SK-N-SH (cell line): ENCODE data around the gene TKTL1. TPM values are rescaled to one million over a fixed set of nuclear protein-coding genes. Genes with fewer than 3 reads are reported as not detected.

Source experiments
- CTCF ChIA-PET: fragments of 300-600, 350-600 bp; formaldehyde crosslinking; extraction: SDS; loops from one replicate; lab custom pipeline; 2021; lab: Yijun Ruan, JAX
- POLR2A ChIA-PET: fragments of 350-600 bp; sonication (Branson Sonifier 250); formaldehyde crosslinking; extraction: SDS; loops from one replicate; lab custom pipeline; 2020; ENCODE audit warnings: antibody characterized with exemption, inconsistent platforms; lab: Yijun Ruan, JAX
- DNase-seq: peaks from one replicate; pipeline ENCODE4 v3.0.0; 2012
- H2AFZ ChIP-seq: fragments of 200-600 bp; sonication (generic); 2 replicates; pipeline ENCODE4 v1.8.1; 2016; ENCODE audit warnings: antibody characterized with exemption, mild to moderate bottlenecking, low read depth
- H3F3A ChIP-seq: fragments of 200-600 bp; sonication (generic); replicated peaks from 2 replicates; pipeline ENCODE3; 2016; ENCODE audit warnings: antibody characterized with exemption, mild to moderate bottlenecking; ENCODE audit not compliant: insufficient read depth
- H3K27ac ChIP-seq, 2 experiments: fragments of 200-500 bp in 1 of 2; fragments of 200-600 bp in 1 of 2; sonication (Bioruptor generic) in 1 of 2; sonication (generic), shearing (Covaris generic) in 1 of 2; 2 replicates each; pipeline versions ENCODE4 v1.5.1 to v1.6.1; 2014 to 2016; ENCODE audit warnings: low read depth in 2 of 2, inconsistent platforms in 1 of 2, low read length in 1 of 2, mild to moderate bottlenecking in 1 of 2, mixed read lengths in 1 of 2
- H3K27me3 ChIP-seq: fragments of 200-600 bp; sonication (generic), shearing (Covaris generic); 2 replicates; pipeline ENCODE4 v1.6.1; 2016; ENCODE audit warnings: mixed run types; ENCODE audit not compliant: insufficient read depth
- H3K36me3 ChIP-seq, 2 experiments: fragments of 200-500 bp in 1 of 2; fragments of 200-600 bp in 1 of 2; sonication (Bioruptor generic) in 1 of 2; sonication (generic) in 1 of 2; replicated peaks in 1 of 2; 2 replicates each; pipeline versions ENCODE3 to v1.5.1; 2014 to 2016; ENCODE audit warnings: low read length in 1 of 2, mild to moderate bottlenecking in 1 of 2; ENCODE audit not compliant: insufficient read depth in 2 of 2, control insufficient read depth in 1 of 2
- H3K4me1 ChIP-seq, 2 experiments: fragments of 200-500 bp in 1 of 2; fragments of 200-600 bp in 1 of 2; sonication (Bioruptor generic) in 1 of 2; sonication (generic), shearing (Covaris generic) in 1 of 2; 2 replicates each; pipeline versions ENCODE4 v1.5.1 to v1.6.1; 2014 to 2016; ENCODE audit warnings: low read depth in 1 of 2, low read length in 1 of 2, mixed run types in 1 of 2; ENCODE audit not compliant: insufficient read depth in 2 of 2, control insufficient read depth in 1 of 2
- H3K4me2 ChIP-seq: fragments of 200-600 bp; sonication (generic), shearing (Covaris generic); 2 replicates; pipeline ENCODE4 v1.6.1; 2017; ENCODE audit warnings: mixed run types
- H3K4me3 ChIP-seq, 2 experiments: fragments of 200-500 bp in 1 of 2; fragments of 200-600 bp in 1 of 2; sonication (Bioruptor generic) in 1 of 2; sonication (generic), shearing (Covaris generic) in 1 of 2; 2 replicates each; pipeline versions ENCODE4 v1.5.1 to v1.8.1; 2014 to 2016; ENCODE audit warnings: low read depth in 2 of 2, inconsistent platforms in 1 of 2, low read length in 1 of 2, mild to moderate bottlenecking in 1 of 2, mixed read lengths in 1 of 2, moderate library complexity in 1 of 2
- H3K79me2 ChIP-seq: fragments of 200-600 bp; sonication (generic); 2 replicates; pipeline ENCODE4 v1.8.1; 2017; ENCODE audit warnings: mild to moderate bottlenecking; ENCODE audit not compliant: insufficient read depth
- H3K9ac ChIP-seq: fragments of 200-600 bp; sonication (generic); 2 replicates; pipeline ENCODE4 v1.6.1; 2017; ENCODE audit warnings: mixed run types
- H3K9me2 ChIP-seq: fragments of 200-600 bp; sonication (generic); 2 replicates; pipeline ENCODE4 v1.6.1; 2017; ENCODE audit warnings: mixed run types
- H3K9me3 ChIP-seq: fragments of 200-600 bp; sonication (generic); 2 replicates; pipeline ENCODE4 v1.6.1; 2017; ENCODE audit warnings: mixed run types, mild to moderate bottlenecking, moderate library complexity
- H4K20me1 ChIP-seq: fragments of 200-600 bp; sonication (generic); 2 replicates; pipeline ENCODE4 v1.6.1; 2017; ENCODE audit warnings: mild to moderate bottlenecking, mixed run types; ENCODE audit not compliant: insufficient read depth
- FOSL2 ChIP-seq: IDR thresholded peaks from 2 replicates; pipeline ENCODE4 v1.4.0; 2012; ENCODE audit warnings: low read depth, mild to moderate bottlenecking, moderate library complexity, borderline replicate concordance
- FOXJ3 ChIP-seq: sonication (generic); formaldehyde crosslinking; IDR thresholded peaks from 2 replicates; pipeline ENCODE4 v1.5.1; 2020; ENCODE audit warnings: mild to moderate bottlenecking, missing genetic modification reagents
- GATA2 ChIP-seq: sonication (generic); formaldehyde crosslinking; IDR thresholded peaks from 2 replicates; pipeline ENCODE4 v1.5.0; 2020; ENCODE audit warnings: mild to moderate bottlenecking, missing genetic modification reagents
- JUND ChIP-seq: IDR thresholded peaks from 2 replicates; pipeline ENCODE4 v1.4.0; 2012
- MEF2A ChIP-seq: IDR thresholded peaks from 2 replicates; pipeline ENCODE4 v1.4.0; 2012; ENCODE audit warnings: low read depth, borderline replicate concordance
- MXI1 ChIP-seq: IDR thresholded peaks from 2 replicates; pipeline ENCODE4 v1.6.1; 2012; ENCODE audit warnings: mild to moderate bottlenecking, low read depth, low read length, improper control_type of control experiment
- NFIC ChIP-seq: IDR thresholded peaks from 2 replicates; pipeline ENCODE4 v1.4.0; 2012; ENCODE audit warnings: borderline replicate concordance
- NRF1 ChIP-seq: IDR thresholded peaks from 2 replicates; pipeline ENCODE4 v1.6.1; 2012; ENCODE audit warnings: low read depth, mild to moderate bottlenecking, low read length
- POLR2AphosphoS5 ChIP-seq: IDR thresholded peaks from 2 replicates; pipeline ENCODE4 v1.6.1; 2012; ENCODE audit warnings: low read depth, low read length
- RAD21 ChIP-seq: IDR thresholded peaks from 2 replicates; pipeline ENCODE4 v1.6.1; 2012; ENCODE audit warnings: mild to moderate bottlenecking, low read length
- RCOR1 ChIP-seq: fragments of 150-350 bp; IDR thresholded peaks from 2 replicates; pipeline ENCODE4 v1.6.1; 2017; ENCODE audit warnings: antibody characterized with exemption, low read length
- REST ChIP-seq: IDR thresholded peaks from 2 replicates; pipeline ENCODE4 v1.6.1; 2012; ENCODE audit warnings: mild to moderate bottlenecking, low read depth, low read length, moderate library complexity
- SIN3A ChIP-seq: IDR thresholded peaks from 2 replicates; pipeline ENCODE4 v1.6.1; 2012; ENCODE audit warnings: low read depth, mild to moderate bottlenecking, low read length, moderate library complexity, borderline replicate concordance
- TAF1 ChIP-seq: IDR thresholded peaks from 2 replicates; pipeline ENCODE4 v1.6.1; 2012; ENCODE audit warnings: low read depth, mild to moderate bottlenecking, low read length, moderate library complexity, borderline replicate concordance
- USF2 ChIP-seq: fragments of 150-350 bp; IDR thresholded peaks from 2 replicates; pipeline ENCODE4 v1.6.1; 2017; ENCODE audit warnings: antibody characterized with exemption, low read length, low read depth, borderline replicate concordance
- WGBS: methylation state at CpG from one replicate; pipeline ENCODE4 v1.1.6; 2017; ENCODE audit warnings: low lambda C conversion rate; 5-methylcytosine and 5-hydroxymethylcytosine counted together
- polyA plus RNA-seq, 3 experiments: library from polyadenylated mRNA; depleted of rRNA; stranded (reverse); fragments of >200 nt; gene quantifications; 2 replicates each; pipeline ENCODE4 v1.2.3, GENCODE V29; 2012
- TF ChIP-seq, protein P1 (sequence below): fragments of 150-350 bp; IDR thresholded peaks from 2 replicates; pipeline ENCODE4 v1.6.1; 2016; ENCODE audit warnings: mild to moderate bottlenecking, low read depth, low read length

Gene TKTL1
- polyA plus RNA-seq, 1 of the 3 experiments (the other 2 are of a cell fraction): not detected

- POLR2A ChIA-PET: no interaction called here
- no peak for DNase-seq
- no peak within 1 kb of the TSS for H2AFZ ChIP-seq
These were observed 612 bp upstream of the TKTL1 start, which contains the start of gene TEX28 for GRCh38 chrX:154294791-154295574. Gene TEX28 (minus strand): TSS chrX:154295124. CDS start chrX:154292117, 3,007 bp downstream.

More at GRCh38 chrX:154294791-154295574, 612 bp upstream of the TKTL1 start, which contains the start of gene TEX28:
- TF ChIP-seq POLR2AphosphoS5 (no peak), MXI1 (no peak), USF2 (no peak), GATA2 (CRISPR knock-in tag) (no peak), FOXJ3 (CRISPR knock-in tag) (no peak), FOSL2 (no peak), TAF1 (no peak), NRF1 (no peak), NFIC (no peak), REST (no peak), JUND (no peak), RAD21 (no peak), MEF2A (no peak), SIN3A (no peak), RCOR1 (no peak)
- TF ChIP-seq, protein P1, sequence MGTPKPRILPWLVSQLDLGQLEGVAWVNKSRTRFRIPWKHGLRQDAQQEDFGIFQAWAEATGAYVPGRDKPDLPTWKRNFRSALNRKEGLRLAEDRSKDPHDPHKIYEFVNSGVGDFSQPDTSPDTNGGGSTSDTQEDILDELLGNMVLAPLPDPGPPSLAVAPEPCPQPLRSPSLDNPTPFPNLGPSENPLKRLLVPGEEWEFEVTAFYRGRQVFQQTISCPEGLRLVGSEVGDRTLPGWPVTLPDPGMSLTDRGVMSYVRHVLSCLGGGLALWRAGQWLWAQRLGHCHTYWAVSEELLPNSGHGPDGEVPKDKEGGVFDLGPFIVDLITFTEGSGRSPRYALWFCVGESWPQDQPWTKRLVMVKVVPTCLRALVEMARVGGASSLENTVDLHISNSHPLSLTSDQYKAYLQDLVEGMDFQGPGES: no peak
- TF ChIP-seq, all 33 proteins: peak for 0
- no peak within 1 kb of the TSS for H3K27ac ChIP-seq
- H3K79me2 ChIP-seq: no peaks in the 10 kb centered on the region
- H3K4me3 ChIP-seq: no peak within 1 kb of the TSS
- no peak within 1 kb of the TSS for H3K4me2 ChIP-seq
- H3K36me3 ChIP-seq: no peaks in the 10 kb centered on the region
- no peaks in the 10 kb centered on the region for H4K20me1 ChIP-seq
- no peak within 1 kb of the TSS for H3K9ac ChIP-seq
- WGBS: 49% methylated on average over 26 of the region's 39 CpGs
- H3F3A ChIP-seq: no peaks in the 10 kb centered on the region
- no peaks in the 10 kb centered on the region for H3K9me2 ChIP-seq
- CTCF ChIA-PET: interaction anchor here (0.7 kb wide), 1 partner anchor 13 kb away, joined by 3 read pairs; no protein-coding TSS in a partner anchor
- no peaks in the 10 kb centered on the region for H3K4me1 ChIP-seq
- H3K9me3 ChIP-seq: no peaks in the 10 kb centered on the region
- H3K27me3 ChIP-seq: no peaks in the 10 kb centered on the region; the same call in 1 of the 2 replicates
